Measurements from ENCODE around the gene CBL. TPM values are rescaled to one million over a fixed set of nuclear protein-coding genes. Genes with fewer than 3 reads are reported as not detected.
A peak's percentile ranks its signal among the peaks of the same experiment; 100 is the strongest.
"Not testable (repeated sequence)": the region's sequence is repeated elsewhere in the genome, so short reads cannot be mapped to it uniquely, and the experiment has no call there.

CBL gene
- total RNA-seq, 1 donor from 2014 or later, result 10.9 TPM

DNA sequence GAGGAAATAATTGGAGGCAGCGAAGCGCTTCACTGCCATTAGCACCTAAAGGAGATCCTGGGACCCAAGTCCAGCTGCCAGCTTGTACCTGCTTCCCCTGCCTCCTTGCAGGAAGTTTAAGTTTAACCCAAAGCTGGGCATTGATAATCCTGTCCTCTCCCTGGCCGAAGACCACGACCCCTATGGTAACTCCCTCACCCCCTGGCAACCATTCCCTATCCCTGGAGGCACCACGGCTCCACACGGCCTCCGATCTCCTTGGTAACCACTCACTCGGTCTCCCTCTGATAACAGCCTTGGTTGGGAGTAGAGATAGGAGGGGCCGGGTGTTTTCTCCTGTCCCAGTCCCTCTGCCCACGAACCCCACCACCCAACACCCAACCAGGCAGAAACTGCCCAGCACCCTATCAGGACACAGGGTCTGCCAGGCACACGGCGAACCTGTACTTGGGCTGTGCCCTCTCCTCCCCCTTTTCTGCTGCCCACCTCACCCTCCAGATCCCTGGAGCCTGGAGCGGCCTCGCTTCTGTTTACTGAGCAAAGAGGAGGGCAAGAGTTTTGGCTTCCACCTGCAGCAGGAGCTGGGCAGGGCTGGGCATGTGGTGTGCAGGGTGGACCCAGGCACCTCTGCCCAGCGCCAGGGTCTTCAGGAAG, 20.0 kb upstream of the CBL start:
- DNase-seq, result no peak

DNA sequence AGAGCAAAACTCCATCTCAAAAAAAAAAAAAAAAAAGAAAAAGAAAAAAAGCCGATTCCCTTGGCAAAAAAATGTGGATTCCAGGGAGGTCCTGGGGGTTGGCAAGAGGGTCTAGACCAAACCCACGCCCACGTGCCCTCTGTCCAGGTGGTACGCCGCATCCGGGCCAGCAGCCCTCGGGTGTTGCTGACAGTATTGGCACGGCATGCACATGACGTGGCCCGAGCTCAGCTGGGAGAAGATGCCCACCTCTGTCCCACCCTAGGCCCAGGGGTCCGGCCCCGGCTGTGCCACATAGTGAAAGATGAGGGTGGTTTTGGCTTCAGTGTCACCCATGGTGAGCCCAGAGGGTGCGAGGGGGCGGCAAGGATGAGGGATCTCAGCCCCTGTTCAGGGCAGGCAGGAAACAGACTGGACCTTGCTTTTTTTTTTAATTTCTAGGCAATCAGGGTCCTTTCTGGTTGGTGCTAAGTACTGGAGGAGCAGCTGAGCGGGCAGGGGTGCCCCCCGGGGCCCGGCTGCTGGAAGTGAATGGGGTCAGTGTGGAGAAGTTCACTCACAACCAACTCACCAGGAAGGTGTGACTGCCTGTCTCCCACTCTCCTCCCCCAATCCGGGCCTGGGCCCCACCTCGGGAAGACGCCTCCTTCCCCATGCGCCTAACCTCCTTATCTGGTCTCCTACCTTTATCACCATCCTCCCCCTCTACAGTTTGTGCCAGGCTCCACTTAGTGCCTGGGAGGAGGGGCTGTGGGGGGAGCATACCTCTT, 18.8 kb upstream of the CBL start:
- DNase-seq, result no peak

DNA sequence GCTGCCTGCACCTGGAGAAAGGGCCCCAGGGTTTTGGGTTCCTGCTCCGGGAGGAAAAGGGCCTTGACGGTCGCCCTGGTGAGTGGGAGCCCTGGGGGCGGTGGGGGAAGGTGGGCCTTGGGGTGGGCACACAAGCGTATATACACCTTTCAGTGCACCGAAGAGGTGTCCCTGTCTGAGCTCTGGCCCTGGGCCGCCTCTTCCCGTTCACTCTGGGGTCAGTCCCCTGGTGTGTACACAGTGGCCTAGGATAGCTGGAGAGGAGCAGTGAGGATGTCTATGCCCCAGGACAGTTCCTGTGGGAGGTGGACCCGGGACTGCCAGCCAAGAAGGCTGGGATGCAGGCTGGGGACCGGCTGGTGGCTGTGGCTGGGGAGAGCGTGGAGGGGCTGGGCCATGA, 18.1 kb upstream of the CBL start:
- DNase-seq, result no peak

DNA sequence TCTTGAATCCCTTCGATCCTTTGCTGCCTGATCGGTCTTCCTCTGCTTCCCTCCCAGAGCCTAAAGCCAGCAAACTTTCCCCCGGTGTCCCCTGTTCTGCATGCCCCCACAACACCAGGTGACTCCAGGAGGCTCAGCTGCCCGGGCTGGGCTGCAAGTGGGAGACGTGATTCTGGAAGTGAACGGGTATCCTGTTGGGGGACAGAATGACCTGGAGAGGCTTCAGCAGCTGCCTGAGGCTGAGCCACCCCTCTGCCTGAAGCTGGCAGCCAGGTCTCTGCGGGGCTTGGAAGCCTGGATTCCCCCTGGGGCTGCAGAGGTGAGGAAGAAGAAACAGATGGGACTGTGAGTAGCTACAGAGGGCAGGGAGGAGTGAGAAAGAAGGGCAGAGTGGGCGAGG, 17.3 kb upstream of the CBL start:
- no peak for DNase-seq

DNA sequence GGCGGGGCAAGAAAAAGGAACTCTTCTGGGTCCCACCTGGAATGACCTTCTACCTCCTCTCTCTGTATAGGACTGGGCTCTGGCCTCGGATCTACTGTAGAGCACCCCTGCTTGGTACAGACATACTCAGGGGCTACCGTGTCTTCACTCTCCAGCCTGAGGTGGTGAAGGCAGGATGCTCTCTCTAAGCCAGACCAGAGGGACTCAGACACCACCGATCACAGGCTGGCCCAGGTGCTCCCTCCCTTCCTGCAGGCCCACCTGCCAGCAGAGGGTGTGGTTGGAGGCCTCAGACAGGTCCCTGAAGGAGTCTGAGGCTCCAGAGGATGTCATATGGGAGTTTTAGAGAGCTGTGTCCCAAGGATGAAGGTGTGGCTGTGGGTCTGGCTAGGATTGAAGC, 16.7 kb upstream of the CBL start:
- no peak for DNase-seq

DNA sequence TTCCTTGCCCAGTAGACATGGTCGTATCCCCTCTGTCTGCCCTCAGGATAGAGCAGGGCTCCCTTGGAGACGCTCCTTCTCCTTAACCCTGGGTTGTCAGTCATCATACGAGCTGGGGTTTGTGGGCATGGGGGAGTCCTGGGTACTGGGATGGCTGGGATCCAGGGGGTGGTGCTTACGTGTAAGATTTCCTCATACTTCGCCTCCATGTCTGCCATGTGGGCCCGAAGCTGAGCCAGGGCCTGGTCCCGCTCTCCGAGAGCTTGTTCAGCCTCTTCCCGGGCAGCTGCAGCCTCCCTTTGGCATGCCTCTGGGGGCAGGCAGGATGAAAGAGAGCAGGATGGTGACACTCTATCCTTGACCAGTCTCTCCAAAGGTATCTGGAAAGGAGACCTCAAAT, 15.6 kb upstream of the CBL start:
- no peak for DNase-seq

DNA sequence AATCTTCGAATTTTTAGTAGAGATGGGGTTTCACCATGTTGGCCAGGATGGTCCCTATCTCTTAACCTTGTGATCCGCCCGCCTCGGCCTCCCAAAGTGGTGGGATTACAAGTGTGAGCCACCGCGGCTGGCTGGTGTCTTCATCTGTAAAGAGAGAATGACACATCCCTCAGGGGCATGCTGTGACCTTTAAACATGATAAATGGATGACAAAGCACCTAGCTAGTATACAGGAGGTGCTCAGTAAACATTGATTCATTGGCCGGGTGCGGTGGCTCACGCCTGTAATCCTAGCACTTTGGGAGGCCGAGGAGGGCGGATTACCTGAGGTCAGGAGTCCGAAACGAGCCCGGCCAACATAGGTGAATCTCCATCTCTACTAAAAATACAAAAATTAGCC, 14.9 kb upstream of the CBL start:
- not testable (repeated sequence) for DNase-seq

DNA sequence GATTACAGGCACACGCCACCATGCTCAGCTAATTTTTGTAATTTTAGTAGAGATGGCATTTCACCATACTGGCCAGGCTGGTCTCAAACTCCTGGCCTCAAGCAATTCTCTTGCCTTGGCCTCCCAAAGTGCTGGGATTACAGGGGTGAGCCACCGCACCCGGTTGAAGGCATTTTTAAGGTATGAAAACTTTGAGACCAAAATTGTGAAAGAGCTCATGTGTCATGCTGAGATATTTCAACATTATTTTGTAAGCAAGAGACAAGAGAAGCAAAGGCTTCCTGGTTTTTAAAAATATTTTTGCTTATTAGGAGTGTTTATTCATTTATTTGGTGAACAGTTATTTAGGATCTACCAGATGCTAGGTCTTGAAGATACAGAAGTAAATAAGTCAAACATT, 14.0 kb upstream of the CBL start:
- no peak for DNase-seq

DNA sequence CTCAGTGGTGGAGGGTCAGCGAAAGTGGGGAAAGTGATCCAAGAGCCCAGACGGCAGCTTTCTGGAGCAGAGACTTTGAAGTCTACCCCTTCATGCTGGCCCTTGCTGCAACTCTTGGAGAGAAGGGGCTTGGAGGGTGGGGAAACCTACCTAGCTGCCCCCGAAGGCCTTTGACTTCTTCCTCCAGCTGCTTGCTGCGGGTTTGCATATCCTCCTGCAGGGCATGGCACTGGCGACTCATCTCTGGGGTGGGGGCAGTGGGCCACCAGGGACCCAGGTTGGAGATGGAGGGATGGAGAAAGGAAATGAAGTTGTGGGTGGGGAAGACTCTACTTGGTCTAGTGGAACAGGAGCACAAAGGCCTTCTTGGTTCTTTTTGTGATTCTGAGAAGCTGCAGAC, 13.1 kb upstream of the CBL start:
- no peak for DNase-seq

DNA sequence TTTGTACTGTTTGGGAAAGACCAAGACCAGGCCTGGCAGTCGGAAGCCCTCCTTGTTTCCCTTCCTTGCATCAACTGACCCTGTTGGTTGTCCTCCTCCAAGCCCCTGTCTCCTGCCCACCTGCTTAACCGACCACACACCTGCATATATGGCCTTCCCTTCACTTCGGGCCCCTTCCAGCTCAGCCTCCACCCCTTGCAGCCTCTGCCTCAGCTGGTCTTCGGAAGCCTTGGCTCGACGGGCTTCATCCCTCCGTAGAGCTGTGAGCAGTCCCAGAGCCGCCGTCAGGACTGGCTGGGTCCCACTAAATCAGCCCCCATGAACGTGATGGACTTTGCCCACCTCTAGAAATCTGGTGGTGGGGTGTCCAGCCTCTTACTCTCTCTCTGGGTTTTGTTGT, 12.5 kb upstream of the CBL start:
- no peak for DNase-seq

DNA sequence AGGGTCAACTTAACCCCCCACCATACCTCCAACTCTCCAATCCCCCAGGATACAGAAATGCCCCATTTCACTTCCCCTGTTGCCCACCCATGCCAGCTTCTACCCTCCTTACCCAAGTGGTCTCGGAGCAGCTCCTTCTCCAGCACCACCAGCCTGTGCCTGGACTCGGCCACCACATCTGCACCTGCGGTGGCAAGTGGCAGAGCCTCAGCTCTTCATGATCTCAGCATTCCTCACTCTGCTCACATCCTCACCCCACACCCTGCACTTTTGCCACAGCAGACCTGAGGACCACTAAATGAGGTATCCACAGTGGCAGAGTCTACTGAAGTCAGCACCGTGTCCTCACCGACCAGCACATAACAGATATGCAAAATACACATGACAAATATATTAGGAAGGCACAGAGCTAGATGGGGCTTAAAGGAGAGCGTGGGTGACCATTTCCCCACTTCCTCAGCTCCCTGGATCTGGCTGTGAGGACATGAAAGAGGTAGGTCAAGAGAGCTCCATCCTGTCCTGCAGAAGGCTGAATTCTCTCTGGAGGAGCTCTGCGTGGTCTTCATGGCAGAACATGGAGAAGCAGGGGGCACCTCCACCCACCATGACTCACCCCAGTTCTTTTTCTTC, 11.2 kb upstream of the CBL start:
- DNase-seq, result no peak

DNA sequence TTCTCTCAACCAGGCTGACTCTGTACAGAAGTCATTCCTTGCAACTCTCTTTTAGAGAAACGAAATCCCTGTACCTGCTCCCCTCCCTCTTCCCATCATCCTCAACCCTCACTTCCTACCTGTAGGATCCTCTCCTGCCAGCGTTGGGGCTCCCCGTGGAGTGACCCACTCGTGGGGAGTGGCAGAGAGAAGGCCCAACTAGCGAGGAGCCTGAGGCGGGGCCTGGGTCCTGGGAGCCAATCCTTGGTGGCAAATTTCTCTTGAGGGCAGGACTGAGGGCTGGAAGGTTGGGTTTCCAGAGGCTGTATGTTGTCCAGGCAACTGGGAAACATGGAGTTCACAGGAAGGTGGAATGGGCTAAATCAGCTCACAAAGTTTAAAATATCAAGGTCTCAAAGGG, 10.5 kb upstream of the CBL start:
- DNase-seq, result no peak

DNA sequence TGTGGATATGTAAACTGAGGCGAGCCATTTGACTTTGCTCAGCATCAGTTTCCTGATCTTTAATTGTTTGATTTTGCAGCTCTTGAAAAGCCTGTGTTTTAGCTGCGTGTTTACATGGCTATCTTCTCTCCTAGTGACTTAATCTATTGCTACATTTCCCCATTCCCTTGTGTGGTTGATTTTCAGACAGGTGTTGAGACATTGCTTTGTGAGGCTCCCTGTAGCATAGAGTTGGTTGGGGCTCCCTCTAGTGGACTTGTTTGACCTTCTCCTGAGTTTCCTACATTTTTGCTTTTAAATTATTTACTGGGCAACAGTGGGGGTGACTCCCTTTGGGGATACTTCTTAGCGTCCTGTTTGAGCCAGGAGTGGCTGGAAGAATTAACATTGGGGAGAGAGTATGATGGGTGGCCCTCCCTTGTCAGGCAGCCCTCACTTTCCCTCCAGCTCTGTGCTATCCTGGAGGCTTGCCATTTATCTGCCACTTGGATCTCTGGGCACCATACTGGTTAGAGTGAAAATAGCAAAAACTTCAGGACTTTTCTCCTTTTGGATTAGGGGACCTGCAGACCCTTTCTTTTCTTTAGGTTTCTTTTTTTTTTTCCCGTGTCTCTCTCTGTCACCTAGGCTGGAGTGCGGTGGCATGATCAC, 9.2 kb upstream of the CBL start:
- peak; percentile 76 for DNase-seq

DNA sequence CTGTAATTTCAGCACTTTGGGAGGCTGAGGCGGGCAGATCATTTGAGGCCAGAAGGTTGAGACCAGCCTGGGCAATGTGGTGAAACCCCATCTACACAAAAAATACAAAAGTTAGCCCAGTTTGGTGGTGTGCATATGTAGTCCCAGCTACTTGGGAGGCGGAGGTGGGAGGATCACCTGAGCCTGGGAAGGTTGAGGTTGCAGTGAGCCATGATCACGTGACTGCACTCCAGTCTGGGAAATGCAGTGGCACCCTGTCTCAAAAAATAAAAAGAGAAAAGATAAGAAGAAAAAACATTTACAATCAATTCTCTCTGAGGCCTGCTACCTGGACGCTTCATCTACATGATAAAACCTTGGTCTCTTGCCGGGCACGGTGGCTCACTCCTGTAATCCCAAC, 7.2 kb upstream of the CBL start:
- DNase-seq, result no peak

DNA sequence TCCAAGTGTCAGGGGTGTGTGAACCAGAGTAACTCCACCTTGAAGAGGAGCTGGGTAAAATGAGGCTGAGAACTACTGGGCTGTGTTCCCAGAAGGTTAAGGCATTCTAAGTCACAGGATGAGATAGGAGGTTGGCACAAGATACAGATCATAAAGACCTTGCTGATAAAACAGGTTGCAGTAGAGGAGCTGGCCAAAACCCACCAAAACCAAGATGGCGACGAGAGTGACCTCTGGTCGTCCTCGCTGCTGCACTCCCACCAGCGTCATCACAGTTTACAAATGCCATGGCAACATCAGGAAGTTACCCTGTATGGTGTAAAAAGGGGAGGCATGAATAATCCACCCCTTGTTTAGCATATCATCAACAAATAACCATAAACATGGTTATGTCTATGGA, 4.9 kb upstream of the CBL start:
- not testable (repeated sequence) for DNase-seq

DNA sequence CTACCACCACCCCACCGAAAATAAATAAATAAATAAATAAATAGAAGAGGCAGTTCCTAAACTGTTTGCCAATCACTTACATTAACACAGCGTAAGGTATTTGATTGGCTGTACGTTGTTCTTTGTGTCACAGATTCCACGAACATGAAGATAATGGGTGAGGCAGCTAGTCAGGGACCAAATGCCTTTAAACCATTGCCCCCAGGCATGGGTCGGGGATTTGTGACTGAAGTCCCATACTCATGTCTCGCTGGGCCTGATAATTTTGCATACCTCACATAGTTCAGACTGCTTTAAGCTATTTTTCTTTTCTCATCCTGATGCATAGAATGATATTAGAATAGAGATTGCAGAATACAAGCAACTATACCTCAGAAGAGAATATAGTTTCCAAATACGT, 3.6 kb upstream of the CBL start:
- DNase-seq, result no peak

DNA sequence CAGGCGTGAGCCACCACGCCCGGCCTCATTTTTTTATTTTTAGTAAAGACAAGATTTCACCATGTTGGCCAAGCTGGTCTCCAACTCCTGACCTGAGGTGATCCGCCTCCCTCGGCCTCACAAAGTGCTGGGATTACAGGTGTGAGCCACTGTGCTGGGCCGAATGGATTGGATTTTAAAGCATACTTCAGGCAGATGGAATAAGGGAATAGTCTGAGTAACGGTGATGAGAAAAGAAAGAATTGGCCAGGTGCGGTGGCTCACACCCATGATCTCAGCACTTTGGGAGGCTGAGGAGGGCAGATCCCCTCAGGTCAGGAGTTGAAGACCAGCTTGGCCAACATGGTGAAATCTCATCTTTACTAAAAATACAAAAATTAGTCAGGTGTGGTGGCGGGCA, 2.1 kb upstream of the CBL start:
- DNase-seq, result no peak

DNA sequence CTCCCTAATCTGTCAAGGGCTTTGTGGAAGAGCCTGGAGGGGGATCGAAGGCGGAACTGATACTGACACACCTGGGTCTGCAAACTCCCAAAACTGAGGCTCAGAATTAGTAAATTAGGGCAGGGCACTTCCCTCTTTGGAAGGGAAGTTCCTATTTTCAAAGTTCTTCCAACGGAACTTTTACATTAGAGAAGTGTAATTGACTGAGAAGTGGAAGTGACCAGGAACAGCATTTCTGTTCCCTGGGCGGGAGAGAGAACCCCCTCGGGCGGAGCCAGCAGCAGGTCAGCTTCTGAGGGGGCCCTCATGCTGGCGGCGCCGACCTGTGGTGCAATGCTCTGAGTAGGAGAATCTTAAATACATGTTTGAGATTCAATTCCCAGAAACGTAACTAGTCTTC, 1.1 kb upstream of the CBL start:
- no peak for DNase-seq

DNA sequence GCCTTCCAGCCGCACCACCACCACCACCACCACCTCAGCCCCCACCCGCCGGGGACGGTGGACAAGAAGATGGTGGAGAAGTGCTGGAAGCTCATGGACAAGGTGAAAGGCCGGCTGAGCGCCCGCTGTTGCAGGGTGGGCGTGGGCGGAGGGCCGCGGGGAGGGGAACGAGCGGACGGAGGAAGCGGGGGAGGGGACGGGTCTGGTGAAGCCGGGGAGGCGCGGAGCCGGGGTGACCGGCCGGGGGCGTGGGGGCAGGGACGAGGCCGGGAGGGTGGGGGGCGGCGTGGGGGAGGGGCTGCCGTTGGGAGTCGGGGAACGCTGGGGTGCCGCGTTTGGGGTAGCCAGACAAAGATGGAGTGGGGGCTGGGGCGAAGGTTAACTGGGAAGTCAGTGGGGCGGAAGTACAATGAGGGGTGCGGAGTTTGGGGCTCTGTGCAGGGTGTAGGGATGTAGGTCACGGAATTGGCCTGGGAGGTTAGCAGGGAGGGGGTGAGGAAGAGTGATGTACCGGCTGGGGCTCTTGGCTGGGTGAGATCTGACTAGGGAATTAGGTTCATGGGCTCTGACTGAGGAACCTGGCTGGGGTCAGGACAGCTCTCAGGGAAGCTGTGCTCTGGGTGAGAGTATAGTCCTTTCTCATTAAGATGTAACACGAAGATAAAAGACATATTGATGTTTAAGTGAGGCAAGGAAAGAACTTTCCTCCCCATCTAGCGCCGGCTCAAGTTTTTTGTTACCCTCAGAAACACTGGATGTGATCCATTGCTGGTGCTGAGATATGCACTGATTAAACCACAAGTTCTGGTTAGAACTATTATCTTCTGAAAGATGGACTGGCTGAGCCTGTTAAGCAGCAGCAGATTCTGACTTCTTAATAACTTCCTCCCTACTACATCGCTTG, 624 bp downstream of the CBL start:
- no peak for DNase-seq

DNA sequence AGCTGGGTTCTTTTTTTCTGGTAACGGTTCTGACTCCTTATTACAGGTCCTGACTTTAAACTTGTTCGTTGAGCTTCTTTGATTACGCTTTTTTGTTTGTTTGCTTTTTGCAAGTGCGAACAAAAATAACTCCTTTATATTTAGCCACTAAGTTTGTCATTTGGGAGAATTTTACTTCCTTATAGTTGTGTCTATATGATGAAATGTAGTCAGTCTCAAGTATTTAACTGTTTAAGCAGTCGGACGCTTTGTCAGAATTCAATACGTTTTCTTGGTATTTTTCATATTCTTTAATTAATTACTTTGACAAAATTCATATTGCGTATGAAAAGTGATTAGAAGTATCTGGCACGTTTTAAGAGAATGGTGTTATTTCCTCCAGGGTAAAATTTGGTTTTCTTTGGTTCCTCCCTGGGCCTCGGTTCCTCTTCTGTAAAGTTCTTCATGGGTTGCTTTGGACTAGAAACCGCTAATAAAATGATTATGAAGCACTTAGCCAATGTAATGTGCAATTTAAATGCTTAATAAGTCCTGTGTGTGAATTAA, 1.3 kb downstream of the CBL start:
- DNase-seq, result no peak

DNA sequence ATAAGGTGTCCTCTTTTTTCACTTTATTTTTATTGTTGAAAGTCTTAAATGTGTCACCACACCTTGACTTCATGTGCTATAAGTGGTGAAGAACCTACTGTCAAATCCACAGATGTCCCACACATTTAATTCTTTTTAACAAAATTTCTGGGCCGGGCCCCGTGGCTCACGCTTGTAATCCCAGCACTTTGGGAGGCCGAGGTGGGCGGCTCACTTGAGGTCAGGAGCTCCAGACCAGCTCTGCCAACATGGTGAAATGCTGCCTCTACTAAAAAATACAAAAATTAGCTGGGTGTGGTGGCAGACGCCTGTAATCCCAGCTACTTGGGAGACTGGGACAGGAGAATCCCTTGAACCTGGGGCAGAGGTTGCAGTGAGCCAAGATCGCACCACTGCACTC, 3.0 kb downstream of the CBL start:
- DNase-seq, result no peak

DNA sequence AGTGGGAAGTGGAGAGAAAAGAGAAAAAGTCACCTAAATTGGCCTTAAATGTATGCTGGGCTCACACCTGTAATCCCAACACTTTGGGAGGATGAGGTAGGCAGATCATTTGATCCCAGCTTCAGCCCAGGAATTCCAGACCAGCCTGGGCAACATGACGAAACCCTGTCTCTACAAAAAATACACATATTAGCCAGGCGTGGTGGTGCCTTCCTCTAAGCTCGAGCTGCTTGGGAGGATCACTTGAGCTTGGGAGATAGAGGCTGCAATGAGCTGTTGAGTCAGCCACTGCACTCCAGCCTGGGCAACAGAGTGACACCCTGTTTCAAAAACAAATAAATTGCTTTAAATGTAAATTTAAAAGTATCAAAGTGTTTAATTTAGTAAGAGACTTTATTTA, 3.9 kb downstream of the CBL start:
- no peak for DNase-seq

Data from skin of body (tissue), 2 donors.